Measurements from ENCODE around the gene NFILZ.

The NFILZ gene

DNA sequence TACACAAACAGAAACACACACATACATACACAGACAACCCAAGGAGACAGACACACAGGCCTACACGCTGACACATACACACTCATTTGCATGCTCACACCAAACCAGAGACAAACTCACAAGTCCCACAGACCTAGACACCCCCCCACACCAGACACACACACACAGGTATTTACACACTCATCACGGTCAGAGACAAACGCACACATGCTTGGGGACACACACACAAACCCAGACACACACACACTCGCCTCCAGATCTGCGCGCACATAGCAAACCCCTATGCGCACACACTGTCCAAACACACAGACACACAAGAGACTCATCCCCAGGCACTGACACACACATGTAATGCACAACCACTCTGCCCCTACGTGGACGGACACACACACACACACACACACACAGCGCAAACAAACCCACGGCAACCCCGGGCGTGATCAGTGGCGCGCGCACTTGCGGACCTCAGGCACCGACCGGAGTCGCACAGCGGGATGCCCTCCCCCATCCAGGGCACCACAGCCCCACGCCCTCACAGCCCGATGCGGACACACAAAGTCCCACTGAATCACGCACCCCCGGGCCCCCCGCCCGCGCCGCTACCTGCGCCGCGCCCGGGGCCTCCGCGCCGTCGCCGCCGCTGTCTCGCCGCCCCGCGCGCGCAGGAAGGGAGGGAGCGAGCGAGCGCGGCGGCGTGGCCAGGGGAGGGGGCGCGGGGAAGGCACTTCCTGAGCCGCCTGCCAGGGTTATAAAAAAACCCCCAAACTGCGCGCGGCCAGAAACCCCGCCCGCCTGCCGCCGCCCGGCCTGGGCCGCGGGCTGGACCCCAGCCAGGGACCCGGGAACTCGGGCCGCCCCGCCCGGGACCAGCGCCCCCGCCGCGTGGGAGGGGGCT lies 20.1 kb upstream of the NFILZ start, which contains the start of gene ADAMTS10 (continued):
- 0 out of 2 replicates have a peak, but pooled peaks have one; percentile 88 for TF ChIP-seq GLI4 (tag by site-specific recombination; IDR thresholded peaks at IDR 0.05)
- 0 out of 2 replicates have a peak, but pooled peaks have one; percentile 26 for TF ChIP-seq ZBTB1 (tag by site-specific recombination; IDR thresholded peaks at IDR 0.05)
- TF ChIP-seq ZNF202 (tag by site-specific recombination; IDR thresholded peaks at IDR 0.05; ENCODE audit: borderline replicate concordance): no peak
- TF ChIP-seq, protein P1, sequence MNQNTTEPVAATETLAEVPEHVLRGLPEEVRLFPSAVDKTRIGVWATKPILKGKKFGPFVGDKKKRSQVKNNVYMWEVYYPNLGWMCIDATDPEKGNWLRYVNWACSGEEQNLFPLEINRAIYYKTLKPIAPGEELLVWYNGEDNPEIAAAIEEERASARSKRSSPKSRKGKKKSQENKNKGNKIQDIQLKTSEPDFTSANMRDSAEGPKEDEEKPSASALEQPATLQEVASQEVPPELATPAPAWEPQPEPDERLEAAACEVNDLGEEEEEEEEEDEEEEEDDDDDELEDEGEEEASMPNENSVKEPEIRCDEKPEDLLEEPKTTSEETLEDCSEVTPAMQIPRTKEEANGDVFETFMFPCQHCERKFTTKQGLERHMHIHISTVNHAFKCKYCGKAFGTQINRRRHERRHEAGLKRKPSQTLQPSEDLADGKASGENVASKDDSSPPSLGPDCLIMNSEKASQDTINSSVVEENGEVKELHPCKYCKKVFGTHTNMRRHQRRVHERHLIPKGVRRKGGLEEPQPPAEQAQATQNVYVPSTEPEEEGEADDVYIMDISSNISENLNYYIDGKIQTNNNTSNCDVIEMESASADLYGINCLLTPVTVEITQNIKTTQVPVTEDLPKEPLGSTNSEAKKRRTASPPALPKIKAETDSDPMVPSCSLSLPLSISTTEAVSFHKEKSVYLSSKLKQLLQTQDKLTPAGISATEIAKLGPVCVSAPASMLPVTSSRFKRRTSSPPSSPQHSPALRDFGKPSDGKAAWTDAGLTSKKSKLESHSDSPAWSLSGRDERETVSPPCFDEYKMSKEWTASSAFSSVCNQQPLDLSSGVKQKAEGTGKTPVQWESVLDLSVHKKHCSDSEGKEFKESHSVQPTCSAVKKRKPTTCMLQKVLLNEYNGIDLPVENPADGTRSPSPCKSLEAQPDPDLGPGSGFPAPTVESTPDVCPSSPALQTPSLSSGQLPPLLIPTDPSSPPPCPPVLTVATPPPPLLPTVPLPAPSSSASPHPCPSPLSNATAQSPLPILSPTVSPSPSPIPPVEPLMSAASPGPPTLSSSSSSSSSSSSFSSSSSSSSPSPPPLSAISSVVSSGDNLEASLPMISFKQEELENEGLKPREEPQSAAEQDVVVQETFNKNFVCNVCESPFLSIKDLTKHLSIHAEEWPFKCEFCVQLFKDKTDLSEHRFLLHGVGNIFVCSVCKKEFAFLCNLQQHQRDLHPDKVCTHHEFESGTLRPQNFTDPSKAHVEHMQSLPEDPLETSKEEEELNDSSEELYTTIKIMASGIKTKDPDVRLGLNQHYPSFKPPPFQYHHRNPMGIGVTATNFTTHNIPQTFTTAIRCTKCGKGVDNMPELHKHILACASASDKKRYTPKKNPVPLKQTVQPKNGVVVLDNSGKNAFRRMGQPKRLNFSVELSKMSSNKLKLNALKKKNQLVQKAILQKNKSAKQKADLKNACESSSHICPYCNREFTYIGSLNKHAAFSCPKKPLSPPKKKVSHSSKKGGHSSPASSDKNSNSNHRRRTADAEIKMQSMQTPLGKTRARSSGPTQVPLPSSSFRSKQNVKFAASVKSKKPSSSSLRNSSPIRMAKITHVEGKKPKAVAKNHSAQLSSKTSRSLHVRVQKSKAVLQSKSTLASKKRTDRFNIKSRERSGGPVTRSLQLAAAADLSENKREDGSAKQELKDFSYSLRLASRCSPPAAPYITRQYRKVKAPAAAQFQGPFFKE (tag by site-specific recombination; IDR thresholded peaks at IDR 0.05; ENCODE audit: borderline replicate concordance): no peak
- no peak for TF ChIP-seq SETDB1 (IDR thresholded peaks at IDR 0.05; ENCODE audit: insufficient read length, low read length)
- no peak for TF ChIP-seq ZNF404 (tag by site-specific recombination; IDR thresholded peaks at IDR 0.05)
- TF ChIP-seq KLF9 (tag by site-specific recombination; IDR thresholded peaks at IDR 0.05; ENCODE audit: low read depth): no peak; the same call in none of the 2 replicates
- peak; percentile 30; the same call in 1 of the 2 replicates for TF ChIP-seq KLF8 (tag by site-specific recombination; IDR thresholded peaks at IDR 0.05)
- TF ChIP-seq IKZF3 (tag by site-specific recombination; IDR thresholded peaks at IDR 0.05): no peak
- TF ChIP-seq ZNF76 (tag by site-specific recombination; IDR thresholded peaks at IDR 0.05; ENCODE audit: borderline replicate concordance, low read depth): peak; percentile 54; the same call in 1 of the 2 replicates
- no peak for TF ChIP-seq ZNF16 (tag by site-specific recombination; IDR thresholded peaks at IDR 0.05; ENCODE audit: low read depth)
- TF ChIP-seq TRIM28 (IDR thresholded peaks at IDR 0.05; ENCODE audit: borderline replicate concordance, low read length): no peak
- no peak for TF ChIP-seq ZNF19 (tag by site-specific recombination; IDR thresholded peaks at IDR 0.05; ENCODE audit: low read depth)
- no peak for TF ChIP-seq ZNF629 (tag by site-specific recombination; IDR thresholded peaks at IDR 0.05)
- TF ChIP-seq, protein P2, sequence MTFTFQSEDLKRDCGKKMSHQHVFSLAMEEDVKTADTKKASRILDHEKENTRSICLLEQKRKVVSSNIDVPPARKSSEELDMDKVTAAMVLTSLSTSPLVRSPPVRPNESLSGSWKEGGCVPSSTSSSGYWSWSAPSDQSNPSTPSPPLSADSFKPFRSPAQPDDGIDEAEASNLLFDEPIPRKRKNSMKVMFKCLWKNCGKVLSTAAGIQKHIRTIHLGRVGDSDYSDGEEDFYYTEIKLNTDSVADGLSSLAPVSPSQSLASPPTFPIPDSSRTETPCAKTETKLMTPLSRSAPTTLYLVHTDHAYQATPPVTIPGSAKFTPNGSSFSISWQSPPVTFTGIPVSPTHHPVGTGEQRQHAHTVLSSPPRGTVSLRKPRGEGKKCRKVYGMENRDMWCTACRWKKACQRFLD (tag by site-specific recombination; IDR thresholded peaks at IDR 0.05): no peak
- TF ChIP-seq ZNF747 (tag by site-specific recombination; IDR thresholded peaks at IDR 0.05): no peak
- TF ChIP-seq ZNF239 (tag by site-specific recombination; IDR thresholded peaks at IDR 0.05): peak; percentile 23; the same call in 1 of the 2 replicates
- TF ChIP-seq ZNF473 (tag by site-specific recombination; IDR thresholded peaks at IDR 0.05): no peak
- no peak for TF ChIP-seq ZNF768 (tag by site-specific recombination; IDR thresholded peaks at IDR 0.05)
- TF ChIP-seq, protein P3, sequence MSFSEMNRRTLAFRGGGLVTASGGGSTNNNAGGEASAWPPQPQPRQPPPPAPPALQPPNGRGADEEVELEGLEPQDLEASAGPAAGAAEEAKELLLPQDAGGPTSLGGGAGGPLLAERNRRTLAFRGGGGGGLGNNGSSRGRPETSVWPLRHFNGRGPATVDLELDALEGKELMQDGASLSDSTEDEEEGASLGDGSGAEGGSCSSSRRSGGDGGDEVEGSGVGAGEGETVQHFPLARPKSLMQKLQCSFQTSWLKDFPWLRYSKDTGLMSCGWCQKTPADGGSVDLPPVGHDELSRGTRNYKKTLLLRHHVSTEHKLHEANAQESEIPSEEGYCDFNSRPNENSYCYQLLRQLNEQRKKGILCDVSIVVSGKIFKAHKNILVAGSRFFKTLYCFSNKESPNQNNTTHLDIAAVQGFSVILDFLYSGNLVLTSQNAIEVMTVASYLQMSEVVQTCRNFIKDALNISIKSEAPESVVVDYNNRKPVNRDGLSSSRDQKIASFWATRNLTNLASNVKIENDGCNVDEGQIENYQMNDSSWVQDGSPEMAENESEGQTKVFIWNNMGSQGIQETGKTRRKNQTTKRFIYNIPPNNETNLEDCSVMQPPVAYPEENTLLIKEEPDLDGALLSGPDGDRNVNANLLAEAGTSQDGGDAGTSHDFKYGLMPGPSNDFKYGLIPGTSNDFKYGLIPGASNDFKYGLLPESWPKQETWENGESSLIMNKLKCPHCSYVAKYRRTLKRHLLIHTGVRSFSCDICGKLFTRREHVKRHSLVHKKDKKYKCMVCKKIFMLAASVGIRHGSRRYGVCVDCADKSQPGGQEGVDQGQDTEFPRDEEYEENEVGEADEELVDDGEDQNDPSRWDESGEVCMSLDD (tag by site-specific recombination; IDR thresholded peaks at IDR 0.05): peak; percentile 75; the same call in 1 of the 2 replicates
- TF ChIP-seq, protein P4, sequence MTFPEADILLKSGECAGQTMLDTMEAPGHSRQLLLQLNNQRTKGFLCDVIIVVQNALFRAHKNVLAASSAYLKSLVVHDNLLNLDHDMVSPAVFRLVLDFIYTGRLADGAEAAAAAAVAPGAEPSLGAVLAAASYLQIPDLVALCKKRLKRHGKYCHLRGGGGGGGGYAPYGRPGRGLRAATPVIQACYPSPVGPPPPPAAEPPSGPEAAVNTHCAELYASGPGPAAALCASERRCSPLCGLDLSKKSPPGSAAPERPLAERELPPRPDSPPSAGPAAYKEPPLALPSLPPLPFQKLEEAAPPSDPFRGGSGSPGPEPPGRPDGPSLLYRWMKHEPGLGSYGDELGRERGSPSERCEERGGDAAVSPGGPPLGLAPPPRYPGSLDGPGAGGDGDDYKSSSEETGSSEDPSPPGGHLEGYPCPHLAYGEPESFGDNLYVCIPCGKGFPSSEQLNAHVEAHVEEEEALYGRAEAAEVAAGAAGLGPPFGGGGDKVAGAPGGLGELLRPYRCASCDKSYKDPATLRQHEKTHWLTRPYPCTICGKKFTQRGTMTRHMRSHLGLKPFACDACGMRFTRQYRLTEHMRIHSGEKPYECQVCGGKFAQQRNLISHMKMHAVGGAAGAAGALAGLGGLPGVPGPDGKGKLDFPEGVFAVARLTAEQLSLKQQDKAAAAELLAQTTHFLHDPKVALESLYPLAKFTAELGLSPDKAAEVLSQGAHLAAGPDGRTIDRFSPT (tag by site-specific recombination; IDR thresholded peaks at IDR 0.05): peak; percentile 37; the same call in 1 of the 2 replicates
- TF ChIP-seq ZFP69B (tag by site-specific recombination; IDR thresholded peaks at IDR 0.05): 0 out of 2 replicates have a peak, but pooled peaks have one; percentile 10
- peak; percentile 16; the same call in 1 of the 2 replicates for TF ChIP-seq FEZF1 (tag by site-specific recombination; IDR thresholded peaks at IDR 0.05)
- TF ChIP-seq PRDM1 (tag by site-specific recombination; IDR thresholded peaks at IDR 0.05): no peak
- TF ChIP-seq ZNF670 (tag by site-specific recombination; IDR thresholded peaks at IDR 0.05; ENCODE audit: low read depth): no peak
- TF ChIP-seq ZNF585B (tag by site-specific recombination; IDR thresholded peaks at IDR 0.05): no peak
- TF ChIP-seq BCL11B (tag by site-specific recombination; IDR thresholded peaks at IDR 0.05; ENCODE audit: low read depth): 0 out of 2 replicates have a peak, but pooled peaks have one; percentile 30
- no peak for TF ChIP-seq RBAK (tag by site-specific recombination; IDR thresholded peaks at IDR 0.05)

All from HEK293 (cell line).